MV-4-11 (cell line): Measurements from ENCODE around the gene NELFE.
"Not testable (repeated sequence)": the region's sequence is repeated elsewhere in the genome, so short reads cannot be mapped to it uniquely, and the experiment has no call there.

Experiments
- DNase-seq: peaks from one replicate; lab custom pipeline; 2025; lab: John Stamatoyannopoulos, UW

Gene NELFE

DNA sequence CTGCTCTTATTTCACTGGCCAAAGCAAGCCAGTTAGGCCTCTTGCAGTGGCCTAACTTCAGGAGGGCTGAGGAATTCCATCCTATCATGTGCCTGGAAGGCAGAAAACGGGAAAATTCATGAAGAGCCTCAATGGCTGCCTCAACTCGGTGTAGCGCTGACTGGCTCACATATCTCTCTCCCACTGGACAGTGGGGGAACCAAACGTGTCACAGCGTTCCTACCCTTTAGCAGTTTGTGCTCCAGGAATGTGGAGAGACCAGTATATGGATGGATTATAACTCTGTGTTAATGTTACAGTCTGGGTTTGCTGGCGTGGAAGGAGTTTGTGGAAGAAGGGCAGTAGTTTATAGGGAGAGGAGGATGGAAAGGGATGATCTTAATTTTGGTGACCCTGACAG is 43.0 kb downstream of the NELFE start:
- no peak for DNase-seq

DNA sequence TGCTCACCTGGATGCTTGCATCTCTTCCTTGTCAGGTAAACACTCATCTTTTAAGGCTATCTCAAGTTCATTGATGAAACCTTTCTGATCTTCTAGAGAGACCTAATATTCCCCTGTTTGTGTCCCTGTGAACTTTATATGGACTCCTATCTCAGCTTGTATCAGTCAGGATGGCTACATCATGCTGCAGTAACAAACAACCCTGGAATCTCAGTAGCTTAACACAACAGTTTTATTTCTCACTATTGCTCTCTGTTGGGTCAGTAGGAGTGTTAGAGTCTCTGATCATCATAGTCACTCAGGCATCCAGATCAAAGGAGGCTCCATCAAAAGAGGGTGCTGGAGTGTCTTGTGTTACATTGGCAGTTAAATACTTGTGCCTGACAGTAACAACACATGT is 43.4 kb downstream of the NELFE start:
- no peak for DNase-seq

DNA sequence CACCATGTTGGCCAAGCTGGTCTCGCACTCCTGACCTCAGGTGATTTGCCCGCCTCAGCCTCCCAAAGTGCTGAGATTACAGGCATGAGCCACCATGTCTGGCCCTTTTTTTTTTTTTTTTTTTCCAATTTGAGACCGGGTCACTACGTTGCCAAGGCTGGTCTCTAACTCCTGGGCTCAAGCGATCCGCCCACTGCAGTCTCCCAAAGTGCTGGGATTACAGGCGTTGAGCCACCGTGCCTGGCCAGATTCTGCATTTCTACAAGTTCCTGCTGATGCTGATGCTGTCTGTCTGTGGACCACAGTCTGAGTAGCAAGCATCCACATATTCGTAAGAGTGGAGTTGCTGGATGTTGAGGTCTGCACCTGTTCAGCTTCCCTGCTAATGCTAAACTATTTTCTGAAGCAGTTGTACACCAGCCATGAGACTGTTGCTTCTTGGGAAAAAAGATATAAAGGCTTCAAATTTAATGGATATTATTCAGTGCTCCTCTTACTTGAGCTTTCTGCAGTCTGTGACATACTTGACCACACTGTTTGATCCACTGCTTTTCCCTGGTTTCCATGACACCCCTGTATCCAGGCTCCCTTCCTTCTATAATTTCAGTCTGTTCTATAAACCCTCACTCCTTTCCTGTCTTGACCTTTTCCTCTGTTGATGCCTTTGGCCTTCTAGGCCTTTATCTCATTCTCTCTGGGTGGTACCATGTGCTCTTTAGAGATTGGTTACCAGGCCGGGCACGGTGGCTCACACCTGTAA is 46.8 kb downstream of the NELFE start:
- DNase-seq, result no peak

DNA sequence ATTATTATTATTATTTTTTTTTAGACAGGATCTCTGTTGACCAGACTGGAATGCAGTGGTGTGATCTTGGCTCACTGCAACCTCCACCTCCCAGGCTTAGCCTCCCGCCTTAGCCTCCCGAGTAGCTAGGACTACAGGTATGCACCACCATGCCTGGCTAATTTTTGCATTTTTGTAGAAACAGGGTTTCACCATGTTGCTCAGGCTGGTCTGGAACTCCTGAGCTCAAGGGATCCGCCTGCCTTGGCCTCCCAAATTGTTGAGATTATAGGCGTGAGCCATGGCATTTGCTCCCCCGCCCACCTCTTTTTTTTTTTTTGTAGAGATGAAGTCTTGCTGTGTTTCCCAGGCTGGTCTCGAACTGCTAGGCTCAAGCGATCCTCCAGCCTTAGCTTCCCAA is 49.5 kb downstream of the NELFE start:
- DNase-seq, result not testable (repeated sequence)

DNA sequence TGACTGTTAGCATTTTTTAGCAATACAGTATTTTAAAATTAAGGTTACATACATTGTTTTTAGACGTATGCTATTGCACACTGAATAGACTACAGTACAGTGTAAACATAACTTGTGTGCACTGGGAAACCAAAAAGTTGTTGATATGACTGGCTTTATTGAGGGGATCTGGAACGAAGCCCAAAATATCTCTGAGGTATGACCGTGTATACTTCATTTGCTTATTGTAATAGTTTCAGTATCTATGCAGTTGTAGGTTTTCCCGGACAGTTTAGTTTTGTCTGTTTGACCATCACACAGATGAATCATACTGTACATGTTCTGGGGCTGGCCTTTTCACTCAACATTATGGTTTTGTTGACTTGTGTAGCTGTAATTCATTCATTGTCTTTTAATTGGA is 50.0 kb downstream of the NELFE start:
- DNase-seq, result peak; percentile 53

DNA sequence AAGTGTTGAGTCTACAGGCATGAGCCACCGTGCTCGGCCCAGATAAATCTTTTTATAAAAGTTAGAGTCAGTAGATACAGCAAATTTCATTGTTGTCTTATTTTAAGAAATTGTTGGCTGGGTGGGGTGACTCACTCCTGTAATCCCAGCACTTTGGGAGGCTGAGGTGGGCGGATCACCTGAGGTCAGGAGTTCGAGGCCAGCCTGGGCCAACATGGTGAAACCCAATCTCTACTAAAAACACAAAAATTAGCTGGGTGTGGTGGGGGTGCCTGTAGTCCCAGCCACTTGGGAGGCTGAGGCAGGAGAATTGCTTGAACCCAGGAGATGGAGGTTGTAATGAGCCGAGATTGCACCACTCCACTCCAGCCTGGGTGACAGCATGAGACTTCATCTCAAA is 50.5 kb downstream of the NELFE start:
- not testable (repeated sequence) for DNase-seq

DNA sequence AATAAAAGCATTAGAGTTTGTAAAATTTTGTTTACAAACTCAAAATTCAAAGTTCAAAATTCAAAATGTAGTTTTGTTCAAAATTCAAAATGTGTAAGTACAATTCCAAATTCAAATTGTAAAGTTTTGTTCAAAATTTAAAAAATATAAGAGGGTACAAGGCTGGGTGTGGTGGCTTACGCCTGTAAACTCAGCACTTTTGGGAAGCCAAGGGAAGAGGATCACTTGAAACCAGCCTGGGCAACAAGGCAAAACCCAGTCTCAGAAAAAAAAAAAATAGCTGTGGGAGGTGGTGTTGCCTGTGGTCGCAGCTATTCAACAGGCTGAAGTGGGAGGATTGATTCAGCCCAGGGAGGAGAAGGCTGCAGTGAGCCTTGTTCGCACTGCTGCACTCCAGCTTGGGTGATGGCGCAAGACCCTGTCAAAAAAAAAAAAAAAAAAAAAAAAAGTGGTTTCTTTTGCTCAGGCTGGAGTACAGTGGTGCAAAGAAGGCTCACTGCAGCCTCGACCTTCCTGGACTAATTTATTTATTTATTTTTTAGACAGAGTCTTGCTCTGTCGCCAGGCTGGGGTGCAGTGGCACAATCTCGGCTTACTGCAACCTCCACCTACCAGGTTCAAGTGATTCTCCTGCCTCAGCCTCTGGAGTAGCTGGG is 51.5 kb downstream of the NELFE start:
- DNase-seq, result peak; percentile 97

DNA sequence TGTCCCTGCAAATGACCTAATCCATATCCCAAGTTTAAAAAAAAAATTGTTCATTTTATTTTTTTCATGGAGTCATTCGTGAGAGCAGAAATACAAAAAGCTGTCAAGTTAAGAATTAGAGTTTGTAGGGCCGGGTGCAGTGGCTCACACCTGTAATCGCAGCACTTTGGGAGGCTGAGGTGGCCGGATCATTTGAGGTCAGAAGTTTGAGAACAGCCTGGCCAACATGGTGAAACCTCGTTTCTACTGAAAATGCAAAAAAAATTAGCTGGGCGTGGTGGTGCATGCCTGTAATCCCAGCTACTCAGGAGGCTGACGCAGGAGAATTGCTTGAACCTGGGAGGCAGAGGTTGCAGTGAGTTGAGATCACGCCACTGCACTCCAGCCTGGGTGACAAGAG is 52.0 kb downstream of the NELFE start:
- not testable (repeated sequence) for DNase-seq

DNA sequence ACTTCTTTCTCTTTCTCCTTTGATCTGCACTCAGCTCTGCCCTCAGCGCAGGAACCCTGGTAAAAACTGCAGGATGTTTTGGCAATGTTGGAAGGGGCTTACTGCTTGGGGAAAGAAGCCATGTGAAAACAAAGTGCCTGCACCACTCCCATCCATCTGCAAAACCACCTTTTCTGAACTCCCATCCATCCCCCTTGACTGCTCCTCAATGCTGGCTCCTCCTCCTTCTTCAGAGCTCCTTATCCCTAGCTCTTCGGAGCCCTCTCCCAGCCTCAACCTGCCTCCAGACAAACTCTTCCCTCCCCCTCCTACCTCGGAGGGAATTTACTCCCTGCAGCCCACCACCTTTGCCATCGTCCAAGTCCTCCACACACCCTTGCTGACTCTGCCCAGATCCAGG is 52.6 kb downstream of the NELFE start:
- DNase-seq, result no peak

DNA sequence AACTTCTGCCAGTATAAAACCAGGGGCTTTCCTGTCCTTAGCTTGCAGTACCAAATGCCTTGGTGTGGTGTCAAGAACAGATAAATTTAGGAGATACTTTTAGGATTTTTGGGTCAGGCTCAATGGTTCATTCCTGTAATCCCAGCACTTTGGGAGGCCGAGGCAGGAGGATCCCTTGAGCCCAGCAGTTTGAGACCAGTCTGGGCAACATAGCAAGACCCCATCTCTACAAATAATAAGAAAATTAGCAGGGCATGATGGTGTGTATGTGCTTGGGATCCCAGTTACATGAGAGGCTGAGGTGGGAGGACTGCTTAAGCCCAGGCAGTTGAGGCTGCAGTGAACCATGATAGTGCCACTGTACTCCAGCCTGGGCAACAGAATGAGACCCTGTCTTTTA is 53.7 kb downstream of the NELFE start:
- no peak for DNase-seq

DNA sequence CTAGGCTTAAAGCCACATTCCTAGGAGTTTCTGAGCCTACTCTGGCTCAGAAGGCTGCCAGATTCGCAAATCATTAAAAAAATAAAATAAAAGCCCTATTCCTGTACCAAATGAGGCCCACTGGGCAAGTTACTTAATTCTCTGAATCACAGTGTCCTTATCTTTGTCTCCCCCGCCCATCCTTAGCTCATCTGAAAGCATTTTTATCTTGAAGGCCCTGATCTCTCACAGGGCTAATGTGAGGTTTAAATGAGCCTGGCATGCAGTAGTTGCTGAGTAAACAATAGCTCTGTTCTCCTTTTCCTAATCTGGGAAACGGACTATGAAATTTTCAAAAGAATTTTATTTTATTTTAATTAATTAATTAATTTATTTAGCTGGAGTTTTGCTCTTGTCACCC is 54.8 kb downstream of the NELFE start:
- no peak for DNase-seq
